Measurements from ENCODE around the gene PLPPR1.

PLPPR1 gene

DNA sequence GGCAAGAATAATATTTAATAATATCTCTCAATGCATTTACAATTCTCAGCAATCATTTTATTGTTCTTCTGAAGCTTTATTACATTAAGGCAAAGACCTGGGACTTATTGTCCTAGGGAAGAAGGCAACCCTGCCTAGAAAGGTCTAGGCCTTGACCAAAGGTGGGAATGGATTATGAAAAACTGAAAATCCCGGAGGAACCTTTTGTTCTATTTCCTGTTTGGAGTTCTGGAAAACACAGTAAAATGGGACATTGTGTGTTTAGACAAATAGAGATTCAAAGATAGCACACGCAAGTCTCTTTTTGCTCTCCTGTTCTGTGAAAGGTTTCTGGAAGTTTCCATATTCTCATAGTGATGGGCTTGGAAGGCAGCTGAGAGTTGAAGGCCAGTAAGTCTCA, 325.2 kb downstream of the PLPPR1 start:
- Histone ChIP-seq H3K27me3 (ENCODE audit: low read length) (no peaks in the 10 kb centered on the region), H3K9me2 (replicated peaks; ENCODE audit: insufficient read depth, low read length) (no peaks in the 10 kb centered on the region), H3K79me2 (ENCODE audit: insufficient read depth, low read length) (no peaks in the 10 kb centered on the region), H3K9me3 (ENCODE audit: insufficient read depth, low read length) (no peaks in the 10 kb centered on the region), H3K36me3 (ENCODE audit: low read length) (no peaks in the 10 kb centered on the region), H2AFZ (ENCODE audit: low read depth, low read length, severe bottlenecking) (no peak overlapping the region), H3F3A (ENCODE audit: insufficient read depth) (no peaks in the 10 kb centered on the region), H3K4me2 (ENCODE audit: low read depth, low read length, poor library complexity, severe bottlenecking) (no peak overlapping the region), H4K20me1 (ENCODE audit: low read depth, low read length) (no peaks in the 10 kb centered on the region), H3K9ac (ENCODE audit: low read length) (no peak overlapping the region), H3K4me3 (ENCODE audit: insufficient read depth, low read length, poor library complexity, severe bottlenecking) (no peak overlapping the region), H3K27ac (ENCODE audit: low read depth, low read length) (no peak overlapping the region)
- TF ChIP-seq, protein P1, sequence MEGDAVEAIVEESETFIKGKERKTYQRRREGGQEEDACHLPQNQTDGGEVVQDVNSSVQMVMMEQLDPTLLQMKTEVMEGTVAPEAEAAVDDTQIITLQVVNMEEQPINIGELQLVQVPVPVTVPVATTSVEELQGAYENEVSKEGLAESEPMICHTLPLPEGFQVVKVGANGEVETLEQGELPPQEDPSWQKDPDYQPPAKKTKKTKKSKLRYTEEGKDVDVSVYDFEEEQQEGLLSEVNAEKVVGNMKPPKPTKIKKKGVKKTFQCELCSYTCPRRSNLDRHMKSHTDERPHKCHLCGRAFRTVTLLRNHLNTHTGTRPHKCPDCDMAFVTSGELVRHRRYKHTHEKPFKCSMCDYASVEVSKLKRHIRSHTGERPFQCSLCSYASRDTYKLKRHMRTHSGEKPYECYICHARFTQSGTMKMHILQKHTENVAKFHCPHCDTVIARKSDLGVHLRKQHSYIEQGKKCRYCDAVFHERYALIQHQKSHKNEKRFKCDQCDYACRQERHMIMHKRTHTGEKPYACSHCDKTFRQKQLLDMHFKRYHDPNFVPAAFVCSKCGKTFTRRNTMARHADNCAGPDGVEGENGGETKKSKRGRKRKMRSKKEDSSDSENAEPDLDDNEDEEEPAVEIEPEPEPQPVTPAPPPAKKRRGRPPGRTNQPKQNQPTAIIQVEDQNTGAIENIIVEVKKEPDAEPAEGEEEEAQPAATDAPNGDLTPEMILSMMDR (IDR thresholded peaks at IDR 0.05; ENCODE audit: insufficient read depth, low read length, poor library complexity, severe bottlenecking): no peak
- TF ChIP-seq EZH2phosphoT487 (conservative IDR thresholded peaks at IDR 0.05; ENCODE audit: low read length): no peak

DNA sequence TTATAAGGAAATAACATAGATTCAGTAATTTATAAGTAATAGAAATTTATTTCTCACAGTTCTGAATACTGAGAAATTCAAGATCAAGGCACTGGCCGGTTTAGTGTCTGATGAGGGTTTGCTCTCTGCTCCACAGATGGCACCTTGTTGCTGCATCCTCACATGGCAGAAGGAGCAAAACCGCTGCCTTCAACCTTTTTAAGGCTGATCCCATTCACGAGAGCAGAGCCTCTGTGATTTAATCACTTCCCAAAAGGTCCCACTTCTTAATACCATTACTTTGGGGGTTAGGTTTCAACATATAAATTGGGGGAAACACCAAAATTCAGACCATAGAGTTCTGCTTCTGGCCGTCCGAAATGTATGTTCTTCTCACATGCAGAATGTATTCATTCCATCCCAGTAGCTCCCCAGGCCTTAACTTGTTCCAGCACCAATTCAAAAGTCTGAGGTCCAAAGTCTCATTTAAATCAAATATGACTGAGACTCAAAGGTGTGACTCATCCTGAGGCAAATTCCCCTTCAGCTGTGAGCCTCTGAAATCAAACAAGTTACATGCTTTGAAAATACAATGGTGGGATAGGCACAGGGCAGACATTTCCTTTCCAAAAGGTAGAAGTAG, 325.7 kb downstream of the PLPPR1 start:
- TF ChIP-seq, protein P1 (IDR thresholded peaks at IDR 0.05; ENCODE audit: insufficient read depth, low read length, poor library complexity, severe bottlenecking): no peak
- TF ChIP-seq EZH2phosphoT487 (conservative IDR thresholded peaks at IDR 0.05; ENCODE audit: low read length): no peak
- Histone ChIP-seq H3K36me3 (ENCODE audit: low read length) (no peaks in the 10 kb centered on the region), H4K20me1 (ENCODE audit: low read depth, low read length) (no peaks in the 10 kb centered on the region), H3K27ac (ENCODE audit: low read depth, low read length) (no peak overlapping the region), H3K4me3 (ENCODE audit: insufficient read depth, low read length, poor library complexity, severe bottlenecking) (no peak overlapping the region), H3K9me2 (replicated peaks; ENCODE audit: insufficient read depth, low read length) (no peaks in the 10 kb centered on the region), H3F3A (ENCODE audit: insufficient read depth) (no peaks in the 10 kb centered on the region), H3K9me3 (ENCODE audit: insufficient read depth, low read length) (no peaks in the 10 kb centered on the region), H3K9ac (ENCODE audit: low read length) (no peak overlapping the region), H3K79me2 (ENCODE audit: insufficient read depth, low read length) (no peaks in the 10 kb centered on the region), H2AFZ (ENCODE audit: low read depth, low read length, severe bottlenecking) (no peak overlapping the region), H3K4me2 (ENCODE audit: low read depth, low read length, poor library complexity, severe bottlenecking) (no peak overlapping the region), H3K27me3 (ENCODE audit: low read length) (no peaks in the 10 kb centered on the region)

DNA sequence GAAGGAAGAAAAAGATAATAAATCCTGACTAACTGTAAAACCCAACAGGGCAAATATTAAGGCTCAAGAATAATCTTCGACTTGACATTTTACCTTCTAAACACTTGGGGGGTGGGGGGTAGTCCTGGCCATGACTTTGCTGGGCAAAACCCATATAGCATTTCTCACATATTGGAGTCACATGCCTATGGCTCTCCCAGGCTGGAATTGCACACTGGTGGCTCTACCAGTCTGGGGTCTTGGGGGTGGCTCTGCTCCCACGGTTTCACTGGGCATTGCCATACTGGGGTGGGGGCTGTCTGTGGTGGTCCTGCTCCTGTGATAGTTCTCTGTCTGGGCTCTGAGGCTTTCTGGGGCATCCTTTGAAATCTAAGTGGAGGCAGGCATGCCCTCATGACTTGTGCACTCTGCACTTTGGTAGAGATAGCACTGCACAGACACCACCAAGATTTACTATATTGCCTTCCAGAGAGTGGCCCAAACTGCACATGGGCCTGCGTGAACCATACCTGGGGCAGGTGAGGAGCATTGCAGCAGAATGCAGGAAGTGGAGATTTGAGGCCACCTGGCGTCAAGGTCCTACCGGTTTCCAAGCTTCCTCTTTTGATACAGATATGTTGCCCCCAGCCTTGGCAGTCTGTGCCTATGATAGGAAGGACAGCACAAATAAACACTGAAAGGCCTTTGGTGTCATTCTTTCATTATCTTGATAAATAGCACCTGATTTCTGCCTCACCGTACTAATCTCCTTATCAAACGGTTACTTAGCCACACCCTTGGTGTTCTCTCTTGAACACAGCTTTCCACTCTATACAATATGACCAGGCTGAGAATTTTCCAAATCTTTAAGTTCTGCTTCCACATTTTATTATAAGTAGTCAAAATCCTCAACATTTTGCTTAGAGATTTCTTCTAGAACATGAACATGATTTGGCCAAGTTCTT, 326.5 kb downstream of the PLPPR1 start:
- Histone ChIP-seq H3K27me3 (ENCODE audit: low read length) (no peaks in the 10 kb centered on the region), H2AFZ (ENCODE audit: low read depth, low read length, severe bottlenecking) (no peak overlapping the region)

More for the DNA sequence above, 326.5 kb downstream of the PLPPR1 start:
- no peaks in the 10 kb centered on the region for H3K9me2 ChIP-seq (replicated peaks; ENCODE audit: insufficient read depth, low read length)
- no peak overlapping the region for H3K27ac ChIP-seq (ENCODE audit: low read depth, low read length)
- TF ChIP-seq, protein P1 (IDR thresholded peaks at IDR 0.05; ENCODE audit: insufficient read depth, low read length, poor library complexity, severe bottlenecking): no peak
- TF ChIP-seq EZH2phosphoT487 (conservative IDR thresholded peaks at IDR 0.05; ENCODE audit: low read length): no peak
- H3K79me2 ChIP-seq (ENCODE audit: insufficient read depth, low read length): no peaks in the 10 kb centered on the region
- H4K20me1 ChIP-seq (ENCODE audit: low read depth, low read length): no peaks in the 10 kb centered on the region
- H3K9ac ChIP-seq (ENCODE audit: low read length): no peak overlapping the region
- no peak overlapping the region for H3K4me2 ChIP-seq (ENCODE audit: low read depth, low read length, poor library complexity, severe bottlenecking)
- no peaks in the 10 kb centered on the region for H3K36me3 ChIP-seq (ENCODE audit: low read length)
- H3K9me3 ChIP-seq (ENCODE audit: insufficient read depth, low read length): no peaks in the 10 kb centered on the region
- H3F3A ChIP-seq (ENCODE audit: insufficient read depth): no peaks in the 10 kb centered on the region
- H3K4me3 ChIP-seq (ENCODE audit: insufficient read depth, low read length, poor library complexity, severe bottlenecking): no peak overlapping the region

Data from SU-DHL-6 (cell line).